B cell (primary cell): ENCODE data around the gene WDR5.

Experiments used
- EZH2 ChIP-seq: IDR thresholded peaks from 2 replicates; pipeline ENCODE4 v1.6.1; 2012; ENCODE audit warnings: borderline replicate concordance, low read depth, mild to moderate bottlenecking, moderate library complexity, low read length; ENCODE audit not compliant: insufficient read depth, poor library complexity, severe bottlenecking
- TF ChIP-seq, protein P1 (sequence below): fragments of 200-600 bp; IDR thresholded peaks from one replicate; pipeline ENCODE4 v1.8.0; 2022; ENCODE audit warnings: antibody characterized with exemption, mild to moderate bottlenecking

GRCh38 chr9:134141906-134142305 lies 6.0 kb downstream of the WDR5 start:
- TF ChIP-seq, protein P1, sequence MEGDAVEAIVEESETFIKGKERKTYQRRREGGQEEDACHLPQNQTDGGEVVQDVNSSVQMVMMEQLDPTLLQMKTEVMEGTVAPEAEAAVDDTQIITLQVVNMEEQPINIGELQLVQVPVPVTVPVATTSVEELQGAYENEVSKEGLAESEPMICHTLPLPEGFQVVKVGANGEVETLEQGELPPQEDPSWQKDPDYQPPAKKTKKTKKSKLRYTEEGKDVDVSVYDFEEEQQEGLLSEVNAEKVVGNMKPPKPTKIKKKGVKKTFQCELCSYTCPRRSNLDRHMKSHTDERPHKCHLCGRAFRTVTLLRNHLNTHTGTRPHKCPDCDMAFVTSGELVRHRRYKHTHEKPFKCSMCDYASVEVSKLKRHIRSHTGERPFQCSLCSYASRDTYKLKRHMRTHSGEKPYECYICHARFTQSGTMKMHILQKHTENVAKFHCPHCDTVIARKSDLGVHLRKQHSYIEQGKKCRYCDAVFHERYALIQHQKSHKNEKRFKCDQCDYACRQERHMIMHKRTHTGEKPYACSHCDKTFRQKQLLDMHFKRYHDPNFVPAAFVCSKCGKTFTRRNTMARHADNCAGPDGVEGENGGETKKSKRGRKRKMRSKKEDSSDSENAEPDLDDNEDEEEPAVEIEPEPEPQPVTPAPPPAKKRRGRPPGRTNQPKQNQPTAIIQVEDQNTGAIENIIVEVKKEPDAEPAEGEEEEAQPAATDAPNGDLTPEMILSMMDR: no peak
- TF ChIP-seq EZH2: no peak
